Measurements from ENCODE around the gene C3orf20.
"Not testable (repeated sequence)": the region's sequence is repeated elsewhere in the genome, so short reads cannot be mapped to it uniquely, and the experiment has no call there.

Gene C3orf20

DNA sequence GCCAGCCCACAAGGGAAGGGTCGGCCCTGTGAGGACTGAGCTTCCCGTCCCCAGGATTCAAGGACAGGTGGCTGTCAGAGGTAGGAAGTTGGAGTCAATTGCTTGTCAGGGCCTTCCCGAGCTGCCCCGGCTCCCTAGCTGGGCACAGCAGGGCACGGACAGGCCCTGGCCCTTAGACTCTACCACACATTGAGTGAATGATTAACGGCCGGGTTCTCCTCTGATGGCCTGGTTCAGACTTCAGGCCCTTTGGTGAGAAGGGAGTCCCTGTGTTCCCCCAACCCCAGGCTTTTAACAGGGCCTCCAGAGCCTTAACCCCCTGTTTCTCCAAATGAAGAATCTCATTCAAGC, 127.4 kb downstream of the C3orf20 start:
- DNase-seq, result no peak

- DNase-seq, result no peak
Measured at GRCh38 chr3:14803101-14803980, 128.4 kb downstream of the C3orf20 start.

- no peak for DNase-seq
Measured at GRCh38 chr3:14803981-14804834, 129.3 kb downstream of the C3orf20 start.

- DNase-seq, result no peak
Measured at GRCh38 chr3:14804835-14805780, 130.2 kb downstream of the C3orf20 start.

DNA sequence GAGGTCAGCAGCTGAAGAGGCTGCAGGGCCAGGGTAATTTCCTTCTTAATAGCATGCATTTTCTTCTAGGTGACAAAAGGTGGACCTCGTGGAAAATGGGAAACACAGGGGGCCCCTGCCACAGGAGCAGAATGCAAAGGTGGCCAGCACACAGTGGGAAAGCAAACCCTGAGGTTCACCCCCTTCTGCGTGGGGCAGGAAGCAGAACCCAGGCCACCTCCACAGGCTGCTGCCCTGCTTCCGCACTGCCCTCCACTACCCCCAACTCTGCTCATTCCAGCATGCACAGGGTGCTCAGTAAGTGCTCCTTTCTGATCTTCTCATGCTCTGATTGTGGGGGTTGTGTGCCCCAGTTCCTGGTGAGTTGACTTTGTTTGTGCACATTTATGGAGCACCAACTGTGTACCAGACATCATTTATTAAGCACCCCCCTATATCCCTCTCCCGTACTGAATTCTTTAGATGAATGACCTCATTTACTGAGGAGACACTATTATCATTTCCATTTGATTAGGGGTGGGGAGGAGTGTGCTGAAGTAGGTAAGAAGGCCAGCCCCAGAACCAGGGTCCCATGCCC, 131.1 kb downstream of the C3orf20 start:
- no peak for DNase-seq

DNA sequence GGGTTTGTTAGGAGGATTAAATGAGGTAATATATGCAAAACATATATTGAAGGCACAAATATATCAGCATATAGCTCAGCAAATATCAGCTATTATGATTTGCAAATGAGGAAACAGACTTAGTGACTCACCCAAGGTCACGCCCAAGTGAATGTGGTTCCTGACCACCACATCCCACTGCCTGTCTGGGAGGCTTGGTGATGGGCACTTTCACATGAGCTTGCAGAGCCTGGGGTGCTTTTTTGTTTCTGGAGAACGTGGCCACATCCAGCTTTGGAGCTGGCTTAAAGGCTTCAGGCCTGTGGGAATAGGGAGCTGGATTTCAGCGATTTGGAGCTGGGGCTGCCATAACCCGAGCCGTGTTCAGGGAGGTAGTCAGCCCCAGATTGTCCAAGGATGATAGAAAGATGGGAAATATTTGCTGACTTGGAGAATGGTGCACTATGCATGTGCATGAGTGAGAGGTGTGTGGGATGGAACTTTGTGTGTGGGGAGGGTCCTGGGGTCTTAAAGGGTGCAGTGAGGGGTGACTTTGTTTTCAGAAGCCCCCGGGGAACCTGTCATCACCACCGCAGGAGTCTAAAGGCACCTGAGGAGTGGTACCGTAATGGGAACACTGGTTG, 131.8 kb downstream of the C3orf20 start:
- DNase-seq, result no peak

DNA sequence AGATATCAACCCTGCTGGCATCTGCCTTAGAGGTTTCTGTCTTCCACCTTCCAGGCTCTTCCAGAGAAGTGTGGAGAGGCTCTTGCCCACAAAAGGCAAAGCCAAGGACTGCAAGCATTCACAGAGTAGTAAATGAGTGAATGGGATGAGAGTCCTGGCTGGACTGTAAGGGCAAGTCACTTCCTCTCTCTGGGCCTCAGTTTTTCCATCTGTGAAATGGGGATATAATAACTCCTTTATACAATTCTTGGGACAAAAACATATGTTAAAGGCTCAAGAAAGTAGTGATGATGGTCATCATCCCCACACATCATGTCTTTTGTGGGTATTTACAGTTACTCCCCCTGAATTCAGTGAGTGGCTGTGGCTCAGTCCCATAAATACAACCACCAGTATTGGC, 133.1 kb downstream of the C3orf20 start:
- DNase-seq, result no peak

- no peak for DNase-seq
Measured at GRCh38 chr3:14808502-14809266, 133.7 kb downstream of the C3orf20 start.

- not testable (repeated sequence) for DNase-seq
Measured at GRCh38 chr3:14809611-14810010, 134.7 kb downstream of the C3orf20 start.

DNA sequence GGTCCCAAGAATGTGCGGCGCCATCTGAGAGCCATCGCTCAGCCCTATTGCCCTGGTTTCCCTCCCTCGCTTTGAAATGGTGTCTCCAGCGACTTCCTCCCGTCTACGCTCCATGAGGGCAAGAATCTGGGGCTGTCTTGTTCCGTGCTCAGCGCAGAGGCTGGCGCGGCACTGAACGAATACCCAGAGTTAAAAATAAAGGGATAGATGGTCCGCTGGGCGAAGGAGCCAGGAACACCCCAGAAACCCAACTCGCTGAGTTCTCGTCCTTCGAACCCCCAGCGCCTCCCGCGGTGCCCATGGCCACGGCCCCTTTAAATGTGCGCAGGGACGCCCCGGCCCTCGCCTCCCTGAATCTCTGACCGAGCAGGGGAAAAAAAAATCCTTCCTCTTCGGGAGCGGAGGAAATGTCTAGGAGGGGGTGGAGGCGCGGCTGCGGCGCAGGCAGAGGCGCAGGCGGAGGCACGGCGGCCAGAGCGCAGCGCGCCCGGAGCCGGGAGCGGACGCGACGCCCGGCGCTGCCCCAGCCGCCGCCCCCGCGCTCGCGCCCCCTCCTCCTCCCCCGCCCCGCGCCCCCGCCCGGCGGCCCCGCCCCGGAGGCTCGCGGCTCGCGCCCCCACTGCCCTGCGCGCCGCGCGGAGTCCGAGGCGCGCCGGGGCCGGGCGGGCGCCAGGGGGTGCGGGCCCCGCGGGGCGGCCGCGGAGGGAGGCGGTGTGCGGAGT, 135.3 kb downstream of the C3orf20 start:
- no peak for DNase-seq

DNA sequence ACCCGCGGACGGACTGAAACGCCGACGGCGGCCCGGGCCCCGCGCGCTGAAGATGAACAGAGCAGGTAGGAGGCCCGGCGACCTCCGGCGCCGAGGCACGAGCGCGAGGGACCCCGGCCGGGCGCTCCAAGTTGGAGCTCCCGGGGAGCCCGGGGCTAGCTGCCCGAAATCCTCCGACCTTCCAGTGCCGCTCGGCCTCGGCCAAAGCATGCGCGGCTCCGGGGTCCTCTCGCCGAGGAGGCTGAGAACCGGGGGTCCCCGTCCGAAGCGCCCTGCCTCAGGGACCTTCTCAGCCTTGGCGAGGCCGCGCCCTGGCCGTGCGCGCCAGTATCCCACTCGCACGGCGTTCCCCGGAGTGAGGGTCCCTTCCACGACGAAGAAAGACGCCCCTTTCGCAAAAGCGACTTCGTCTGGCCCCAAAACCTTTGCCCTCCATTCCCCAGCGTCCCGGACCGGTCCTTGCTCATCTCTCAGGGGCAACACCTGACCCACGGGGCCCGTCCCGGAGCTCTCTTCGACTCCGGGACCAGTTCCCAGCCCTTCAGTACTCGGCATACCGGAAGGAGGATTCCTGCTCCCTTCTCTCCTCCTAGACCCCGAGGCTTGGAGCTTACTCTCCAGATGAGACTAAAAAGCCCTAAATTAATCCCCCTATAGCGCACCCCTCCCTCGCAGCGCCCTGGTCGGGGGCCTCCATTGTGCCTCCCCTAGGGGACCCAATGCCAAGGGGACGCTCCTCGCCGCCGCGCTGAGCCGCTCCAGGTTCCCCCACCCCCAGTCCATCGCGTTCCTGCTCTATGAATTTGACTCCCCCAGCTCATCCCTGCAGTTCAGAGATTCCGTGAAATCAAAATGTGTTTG, 136.1 kb downstream of the C3orf20 start:
- no peak for DNase-seq

GRCh38 chr3:14811684-14812083, 136.7 kb downstream of the C3orf20 start:
- DNase-seq, result no peak

GRCh38 chr3:14812196-14812790, 137.4 kb downstream of the C3orf20 start:
- no peak for DNase-seq

DNA sequence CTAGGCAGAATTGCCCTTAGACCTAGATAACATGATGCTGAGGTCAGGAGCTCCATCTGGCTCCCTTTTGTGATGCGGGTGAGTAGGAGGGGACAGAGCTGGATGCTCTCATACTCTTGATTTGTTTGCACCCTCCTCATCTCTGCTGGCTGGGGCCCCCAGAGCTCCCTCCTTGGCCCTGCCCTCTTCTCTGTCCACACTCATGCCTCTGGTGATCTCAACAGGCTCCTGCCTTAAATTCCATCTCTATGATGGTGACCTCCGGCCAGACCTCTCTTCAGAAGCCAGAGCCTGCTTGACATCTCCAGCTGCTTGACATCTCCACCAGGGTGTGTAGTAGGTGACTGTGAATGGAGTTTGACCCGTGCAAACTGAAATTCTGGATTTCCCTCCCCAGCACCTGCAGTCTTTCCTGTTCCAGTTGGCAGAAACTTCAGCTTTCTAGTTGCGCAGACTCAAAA, 139.5 kb downstream of the C3orf20 start:
- DNase-seq, result no peak

GRCh38 chr3:14816359-14816758, 141.4 kb downstream of the C3orf20 start:
- DNase-seq, result no peak

DNA sequence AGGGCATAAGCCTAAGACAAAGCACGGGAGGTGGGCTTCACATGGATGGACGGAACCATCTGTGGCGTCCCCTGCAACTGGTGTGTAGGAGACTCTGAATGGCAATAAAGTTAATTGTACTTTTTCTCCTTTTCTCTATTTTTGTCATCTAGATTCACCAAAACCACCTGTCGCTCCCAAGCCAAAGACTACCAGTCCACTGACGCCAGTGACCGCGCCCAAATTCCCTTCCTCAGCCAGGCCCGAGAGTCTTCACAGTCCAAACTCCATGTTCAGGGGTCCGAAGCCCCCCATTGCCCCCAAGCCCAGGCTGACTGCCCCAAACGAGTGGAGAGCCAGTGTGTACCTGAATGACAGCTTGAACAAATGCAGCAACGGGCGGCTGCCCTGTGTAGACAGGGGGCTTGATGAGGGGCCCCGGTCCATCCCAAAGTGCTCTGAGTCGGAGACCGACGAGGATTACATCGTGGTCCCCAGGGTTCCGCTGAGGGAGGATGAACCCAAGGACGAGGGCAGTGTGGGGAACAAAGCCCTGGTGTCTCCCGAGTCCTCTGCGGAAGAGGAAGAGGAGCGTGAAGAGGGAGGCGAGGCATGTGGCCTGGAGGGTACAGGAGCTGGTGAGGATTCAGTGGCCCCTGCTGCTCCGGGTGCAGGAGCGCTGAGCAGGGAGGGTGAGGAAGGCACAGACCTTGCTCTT, 144.0 kb downstream of the C3orf20 start, which contains the start of gene FGD5:
Gene FGD5 (plus strand): TSS at position 159 of the 697 bp plus-strand sequence. CDS start 110 bp downstream, at position 269.
- DNase-seq, result no peak

GRCh38 chr3:14819671-14820070, 144.7 kb downstream of the C3orf20 start:
- DNase-seq, result no peak

DNA sequence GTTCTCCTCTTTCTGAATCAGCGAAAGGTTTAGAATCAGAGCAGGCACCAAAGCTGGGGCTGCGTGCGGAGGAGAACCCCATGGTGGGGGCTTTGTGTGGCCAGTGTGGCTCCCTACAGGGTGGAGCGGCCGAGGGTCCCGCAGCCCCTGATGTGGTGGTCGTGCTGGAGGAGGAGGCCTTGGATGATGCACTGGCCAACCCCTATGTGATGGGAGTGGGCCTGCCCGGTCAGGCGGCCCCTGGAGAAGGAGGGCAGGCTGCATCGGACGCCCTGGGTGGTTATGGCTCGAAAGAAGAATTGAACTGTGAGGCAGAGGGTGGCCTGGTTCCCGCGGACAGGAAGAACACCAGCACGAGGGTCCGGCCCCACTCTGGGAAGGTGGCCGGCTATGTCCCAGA, 145.2 kb downstream of the C3orf20 start:
- no peak for DNase-seq
